Mesenchymal stem cell (in vitro differentiated cells and primary cell): ENCODE results near the gene C4orf50.
A peak's percentile ranks its signal among the peaks of the same experiment; 100 is the strongest.

Experiments used
- DNase-seq: peaks from one replicate; pipeline ENCODE4 v3.0.0-alpha.2; 2013
- H2AFZ ChIP-seq: one replicate; pipeline ENCODE4 v1.6.1; 2013; ENCODE audit warnings: low read depth, mild to moderate bottlenecking, control low read depth, inconsistent platforms, low read length, moderate library complexity
- H2AK5ac ChIP-seq: 2 replicates; pipeline ENCODE4 v1.6.1; 2013; ENCODE audit warnings: low read length, moderate library complexity, mild to moderate bottlenecking, inconsistent platforms; ENCODE audit not compliant: severe bottlenecking
- H2BK120ac ChIP-seq: one replicate; pipeline ENCODE4 v1.6.1; 2013; ENCODE audit warnings: low read depth, mild to moderate bottlenecking, inconsistent platforms, low read length, moderate library complexity
- H2BK12ac ChIP-seq, 2 experiments: one replicate each; pipeline ENCODE4 v1.6.1; 2013; ENCODE audit warnings: inconsistent platforms in 2 of 2, low read length in 2 of 2, mild to moderate bottlenecking in 2 of 2, moderate library complexity in 2 of 2, control low read depth in 1 of 2
- H2BK15ac ChIP-seq: one replicate; pipeline ENCODE4 v1.6.1; 2013; ENCODE audit warnings: mild to moderate bottlenecking, low read depth, inconsistent platforms; ENCODE audit not compliant: poor library complexity, severe bottlenecking
- H2BK5ac ChIP-seq: 2 replicates; pipeline ENCODE4 v1.6.1; 2013; ENCODE audit warnings: low read depth, mild to moderate bottlenecking, low read length, control low read depth, inconsistent platforms; ENCODE audit not compliant: poor library complexity, severe bottlenecking
- H3K14ac ChIP-seq, 2 experiments: one replicate each; pipeline ENCODE4 v1.6.1; 2013; ENCODE audit warnings: inconsistent platforms in 2 of 2, low read length in 2 of 2, control low read depth in 1 of 2, mild to moderate bottlenecking in 1 of 2, moderate library complexity in 1 of 2
- H3K18ac ChIP-seq, 2 experiments: one replicate each; pipeline ENCODE4 v1.6.1; 2013; ENCODE audit warnings: inconsistent platforms in 2 of 2, low read length in 2 of 2, control low read depth in 1 of 2, low read depth in 1 of 2, mild to moderate bottlenecking in 1 of 2
- H3K23ac ChIP-seq, 2 experiments: one replicate each; pipeline ENCODE4 v1.6.1; 2013; ENCODE audit warnings: inconsistent platforms in 2 of 2, low read length in 2 of 2, mild to moderate bottlenecking in 2 of 2, moderate library complexity in 2 of 2, control low read depth in 1 of 2
- H3K27ac ChIP-seq: 2 replicates; pipeline ENCODE4 v1.5.1; 2013; ENCODE audit warnings: mild to moderate bottlenecking, moderate library complexity, low read length, control low read depth, inconsistent platforms; ENCODE audit not compliant: poor library complexity, severe bottlenecking
- H3K27me3 ChIP-seq, 2 experiments: 2 replicates each; pipeline versions ENCODE4 v1.6.1 to v1.7.0; 2013; ENCODE audit warnings: low read length in 2 of 2, mild to moderate bottlenecking in 2 of 2, moderate library complexity in 2 of 2, control low read depth in 1 of 2, inconsistent platforms in 1 of 2; ENCODE audit not compliant: control insufficient read depth in 1 of 2, insufficient read depth in 1 of 2
- H3K36me3 ChIP-seq, 2 experiments: 2 replicates each; pipeline versions ENCODE4 v1.6.1 to v1.7.0; 2013; ENCODE audit warnings: low read length in 2 of 2, control low read depth in 1 of 2, inconsistent platforms in 1 of 2, low read depth in 1 of 2, mild to moderate bottlenecking in 1 of 2; ENCODE audit not compliant: insufficient read depth in 2 of 2, control insufficient read depth in 1 of 2
- H3K4ac ChIP-seq, 2 experiments: one replicate each; pipeline ENCODE4 v1.6.1; 2013; ENCODE audit warnings: inconsistent platforms in 2 of 2, low read length in 2 of 2, mild to moderate bottlenecking in 2 of 2, moderate library complexity in 2 of 2, control low read depth in 1 of 2, low read depth in 1 of 2
- H3K4me1 ChIP-seq: 2 replicates; pipeline ENCODE4 v1.6.1; 2013; ENCODE audit warnings: low read depth, low read length, control low read depth; ENCODE audit not compliant: control insufficient read depth, insufficient read depth
- H3K4me2 ChIP-seq: 2 replicates; pipeline ENCODE4 v1.6.1; 2013; ENCODE audit warnings: low read length, mild to moderate bottlenecking, inconsistent platforms; ENCODE audit not compliant: poor library complexity, severe bottlenecking
- H3K4me3 ChIP-seq, 2 experiments: 2 replicates each; pipeline versions ENCODE4 v1.5.1 to v1.7.0; 2013; ENCODE audit warnings: low read length in 2 of 2, mild to moderate bottlenecking in 2 of 2, control low read depth in 1 of 2, low read depth in 1 of 2; ENCODE audit not compliant: insufficient read depth in 1 of 2
- H3K79me1 ChIP-seq: replicated peaks from 2 replicates; pipeline ENCODE4 v1.6.1; 2013; ENCODE audit warnings: mild to moderate bottlenecking, control low read depth, low read length, inconsistent platforms; ENCODE audit not compliant: poor library complexity, severe bottlenecking
- H3K9ac ChIP-seq: 2 replicates; pipeline ENCODE4 v1.7.0; 2013; ENCODE audit warnings: mild to moderate bottlenecking, low read length, moderate library complexity
- H3K9me3 ChIP-seq: 2 replicates; pipeline ENCODE4 v1.7.0; 2013; ENCODE audit warnings: mild to moderate bottlenecking, low read length; ENCODE audit not compliant: control insufficient read depth
- H4K8ac ChIP-seq: one replicate; pipeline ENCODE4 v1.6.1; 2013; ENCODE audit warnings: inconsistent platforms, mild to moderate bottlenecking, low read length, moderate library complexity
- H4K91ac ChIP-seq: one replicate; pipeline ENCODE4 v1.6.1; 2013; ENCODE audit warnings: mild to moderate bottlenecking, low read length, inconsistent platforms
- WGBS: methylation state at CpG from one replicate; pipeline ENCODE4 v1.1.7; 2013; ENCODE audit warnings: mixed read lengths; 5-methylcytosine and 5-hydroxymethylcytosine counted together

The C4orf50 gene

DNA sequence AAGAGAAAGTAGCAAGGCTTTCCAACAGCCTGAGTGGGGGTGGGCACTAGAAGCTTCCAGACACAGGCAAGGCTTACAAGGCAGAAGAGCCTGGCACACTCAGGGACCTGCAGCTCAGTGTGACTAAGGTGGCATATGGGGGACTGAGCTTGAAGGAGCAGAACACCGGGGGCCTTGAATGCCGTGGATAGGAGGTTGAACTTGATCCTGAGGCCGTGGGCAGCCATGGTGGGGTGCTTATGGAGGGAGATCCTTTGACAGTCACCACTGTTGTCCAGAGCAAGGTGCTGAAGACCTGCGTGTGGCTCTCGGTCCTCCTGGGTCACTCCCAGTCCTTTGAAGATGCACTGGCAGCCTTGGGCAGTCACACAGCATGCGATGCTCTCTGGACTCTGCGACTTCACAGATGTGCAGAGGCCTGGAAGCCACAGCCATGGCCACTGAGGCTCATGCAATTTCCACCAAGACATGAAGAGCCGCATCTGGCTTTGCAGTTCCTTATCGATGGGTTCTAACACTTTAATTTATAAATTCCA, 18.3 kb downstream of the C4orf50 start:
- H4K8ac ChIP-seq: no peak overlapping the region
- no peak overlapping the region for H3K4me2 ChIP-seq
- H3K23ac ChIP-seq: no peak overlapping the region
- no peak overlapping the region for H3K4ac ChIP-seq
- no peaks in the 10 kb centered on the region for H3K79me1 ChIP-seq
- H2AFZ ChIP-seq: no peak overlapping the region
- H2BK12ac ChIP-seq: no peak overlapping the region
- WGBS: 77% methylated on average over 9 of the region's 9 CpGs
- no peaks in the 10 kb centered on the region for H3K36me3 ChIP-seq
- no peak overlapping the region for H2BK15ac ChIP-seq
- H3K9me3 ChIP-seq: no peaks in the 10 kb centered on the region
- H2AK5ac ChIP-seq: no peak overlapping the region
- H3K4me3 ChIP-seq: no peak overlapping the region
- H2BK120ac ChIP-seq: no peak overlapping the region
- no peak overlapping the region for H2BK5ac ChIP-seq
- H3K9ac ChIP-seq: no peak overlapping the region
- H4K91ac ChIP-seq: no peak overlapping the region
- H3K14ac ChIP-seq: no peak overlapping the region
- no peak for DNase-seq
- no peak overlapping the region for H3K18ac ChIP-seq
- no peaks in the 10 kb centered on the region for H3K4me1 ChIP-seq
- peaks cover 10 to 33% of the 10 kb centered on the region in 2 experiments for H3K27me3 ChIP-seq
- no peak overlapping the region for H3K27ac ChIP-seq

DNA sequence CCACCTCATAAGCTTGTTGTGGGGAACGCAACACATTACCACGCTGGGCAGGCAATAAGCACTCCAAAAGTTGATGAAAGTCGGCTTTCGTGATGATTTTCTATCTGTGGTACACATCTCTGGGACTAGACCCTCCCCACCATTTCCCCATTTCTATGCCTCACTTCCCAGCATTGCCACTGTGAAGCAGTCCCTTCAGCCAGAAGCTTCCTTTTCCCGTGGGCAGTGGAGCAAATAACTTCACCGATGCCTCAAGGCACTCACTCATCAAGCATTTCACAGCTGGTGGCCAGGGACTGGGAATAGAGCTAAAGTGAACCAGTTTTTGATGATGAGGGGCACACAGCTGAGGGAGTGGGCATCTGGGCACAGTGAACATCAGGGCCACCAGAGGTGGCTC, 18.9 kb downstream of the C4orf50 start:
- no peak overlapping the region for H3K4me2 ChIP-seq
- H2BK5ac ChIP-seq: no peak overlapping the region
- no peak overlapping the region for H2BK15ac ChIP-seq
- H4K8ac ChIP-seq: no peak overlapping the region
- no peak overlapping the region for H3K14ac ChIP-seq
- no peak overlapping the region for H3K4me3 ChIP-seq
- H3K4ac ChIP-seq: no peak overlapping the region
- H2BK12ac ChIP-seq: no peak overlapping the region
- no peak overlapping the region for H2BK120ac ChIP-seq
- no peak overlapping the region for H3K9ac ChIP-seq
- H3K27ac ChIP-seq: no peak overlapping the region
- no peaks in the 10 kb centered on the region for H3K4me1 ChIP-seq
- WGBS: 86% methylated on average over 4 of the region's 6 CpGs
- H2AFZ ChIP-seq: no peak overlapping the region
- H3K18ac ChIP-seq: no peak overlapping the region
- H3K9me3 ChIP-seq: no peaks in the 10 kb centered on the region
- no peak for DNase-seq
- H3K79me1 ChIP-seq: no peaks in the 10 kb centered on the region
- no peaks in the 10 kb centered on the region for H3K36me3 ChIP-seq
- H3K23ac ChIP-seq: no peak overlapping the region
- H4K91ac ChIP-seq: no peak overlapping the region
- peaks cover 10 to 33% of the 10 kb centered on the region in 2 experiments for H3K27me3 ChIP-seq
- H2AK5ac ChIP-seq: no peak overlapping the region

GRCh38 chr4:5998333-5998936, 19.8 kb downstream of the C4orf50 start:
- no peak overlapping the region for H3K9ac ChIP-seq
- no peaks in the 10 kb centered on the region for H3K9me3 ChIP-seq
- no peak overlapping the region for H4K8ac ChIP-seq
- H2BK15ac ChIP-seq: no peak overlapping the region
- peak; percentile 50 for DNase-seq
- H4K91ac ChIP-seq: no peak overlapping the region
- H3K4me1 ChIP-seq: no peaks in the 10 kb centered on the region
- H3K79me1 ChIP-seq: no peaks in the 10 kb centered on the region
- no peak overlapping the region for H2AK5ac ChIP-seq
- peaks cover 10 to 36% of the 10 kb centered on the region in 2 experiments for H3K27me3 ChIP-seq
- H3K23ac ChIP-seq: no peak overlapping the region
- H2BK12ac ChIP-seq: no peak overlapping the region
- H3K4me2 ChIP-seq: no peak overlapping the region
- WGBS: 4% methylated on average over 9 of the region's 9 CpGs
- no peak overlapping the region for H3K14ac ChIP-seq
- no peak overlapping the region for H3K27ac ChIP-seq
- no peak overlapping the region for H2BK120ac ChIP-seq
- H3K4me3 ChIP-seq: no peak overlapping the region
- H3K36me3 ChIP-seq: no peaks in the 10 kb centered on the region
- H3K4ac ChIP-seq: no peak overlapping the region
- no peak overlapping the region for H3K18ac ChIP-seq
- no peak overlapping the region for H2AFZ ChIP-seq
- no peak overlapping the region for H2BK5ac ChIP-seq

GRCh38 chr4:5996641-5997040, 21.6 kb downstream of the C4orf50 start:
- H3K9me3 ChIP-seq: no peaks in the 10 kb centered on the region
- WGBS: 69% methylated on average over 4 of the region's 4 CpGs
- H3K4me2 ChIP-seq: no peak overlapping the region
- H2AK5ac ChIP-seq: no peak overlapping the region
- H2AFZ ChIP-seq: no peak overlapping the region
- H3K79me1 ChIP-seq: no peaks in the 10 kb centered on the region
- no peak overlapping the region for H2BK15ac ChIP-seq
- no peak overlapping the region for H3K4ac ChIP-seq
- H3K36me3 ChIP-seq: no peaks in the 10 kb centered on the region
- no peak overlapping the region for H2BK120ac ChIP-seq
- H3K9ac ChIP-seq: no peak overlapping the region
- no peak overlapping the region for H3K14ac ChIP-seq
- H3K18ac ChIP-seq: no peak overlapping the region
- H2BK12ac ChIP-seq: no peak overlapping the region
- H4K8ac ChIP-seq: no peak overlapping the region
- H3K27ac ChIP-seq: no peak overlapping the region
- H3K23ac ChIP-seq: no peak overlapping the region
- no peaks in the 10 kb centered on the region for H3K4me1 ChIP-seq
- H4K91ac ChIP-seq: no peak overlapping the region
- H3K4me3 ChIP-seq: no peak overlapping the region
- H2BK5ac ChIP-seq: no peak overlapping the region
- no peak for DNase-seq
- H3K27me3 ChIP-seq: peaks cover 10 to 49% of the 10 kb centered on the region in 2 experiments
